HepG2 (cell line): ENCODE data around the gene SERPINB10. TPM values are rescaled to one million over a fixed set of nuclear protein-coding genes. Genes with fewer than 3 reads are reported as not detected.

Source experiments
- ATAC-seq: fragments of 200-7000 bp; cut with Tn5 transposase; 3 replicates; pipeline ENCODE4 v1.9.1; 2020; ENCODE audit warnings: mild to moderate bottlenecking, moderate library complexity
- BruUV-seq: library from RNA; stranded (reverse); fragments of 400-500 nt; replicated peaks from 2 replicates; lab custom pipeline; 2021; lab: Mats Ljungman, UMichigan
- CTCF ChIA-PET: fragments of 300-600 bp; formaldehyde crosslinking; extraction: SDS; loops from one replicate; lab custom pipeline; 2021; ENCODE audit warnings: low total read pairs, inconsistent platforms, low intra/inter-chr PET ratio; lab: Yijun Ruan, JAX
- POLR2A ChIA-PET: fragments of 350-600 bp; sonication (Branson Sonifier 250); formaldehyde crosslinking; loops from one replicate; lab custom pipeline; 2020; ENCODE audit warnings: antibody characterized with exemption, inconsistent platforms; lab: Yijun Ruan, JAX
- DNase-seq: peaks from one replicate; pipeline ENCODE4 v3.0.0-alpha.2; 2015; ENCODE audit warnings: low spot score
- FAIRE-seq: peaks from 3 replicates; lab custom pipeline; 2011; peaks lifted over from hg19 to GRCh38; lab: Jason Lieb, UNC
- H2AFZ ChIP-seq: one replicate; pipeline ENCODE4 v1.6.1; 2011; ENCODE audit warnings: low read length, inconsistent platforms
- H3K27ac ChIP-seq: fragments of 300-600 bp; 3 replicates; pipeline ENCODE4 v1.8.0; 2011; ENCODE audit warnings: mixed run types, mild to moderate bottlenecking, mixed read lengths, low read length, inconsistent platforms; ENCODE audit not compliant: insufficient read depth; ENCODE audit errors: extremely low read length
- H3K27me3 ChIP-seq, 2 experiments: fragments of 200-600 bp in 1 of 2; 2 replicates in 1 of 2; 3 replicates in 1 of 2; pipeline versions ENCODE4 v1.6.0 to v1.8.0; 2011; ENCODE audit warnings: low read length in 2 of 2, mild to moderate bottlenecking in 2 of 2, moderate library complexity in 2 of 2, inconsistent platforms in 1 of 2; ENCODE audit not compliant: insufficient read depth in 2 of 2, control insufficient read depth in 1 of 2
- H3K36me3 ChIP-seq, 2 experiments: fragments of 200-600 bp in 1 of 2; replicated peaks in 1 of 2; 2 replicates in 1 of 2; 3 replicates in 1 of 2; pipeline versions ENCODE4 v1.5.1 to v1.8.0; 2011; ENCODE audit warnings: low read length in 2 of 2, inconsistent platforms in 1 of 2; ENCODE audit not compliant: insufficient read depth in 2 of 2, control insufficient read depth in 1 of 2
- H3K4me1 ChIP-seq: 2 replicates; pipeline ENCODE4 v1.5.1; 2012; ENCODE audit warnings: low read length, inconsistent platforms; ENCODE audit not compliant: insufficient read depth
- H3K4me2 ChIP-seq: 2 replicates; pipeline ENCODE4 v1.6.0; 2011; ENCODE audit warnings: low read depth, low read length, inconsistent platforms
- H3K4me3 ChIP-seq, 3 experiments: fragments of 200-600 bp in 1 of 3; sonication (generic), shearing (Covaris generic) in 1 of 3; replicated peaks in 1 of 3; 2 replicates each; pipeline ENCODE4 v1.5.1; 2011 to 2016; ENCODE audit warnings: low read length in 3 of 3, inconsistent platforms in 2 of 3, low read depth in 2 of 3, mild to moderate bottlenecking in 2 of 3, control low read depth in 1 of 3, mixed read lengths in 1 of 3; ENCODE audit not compliant: insufficient read depth in 1 of 3
- H3K79me2 ChIP-seq: one replicate; pipeline ENCODE4 v1.6.1; 2011; ENCODE audit warnings: low read length, inconsistent platforms; ENCODE audit not compliant: insufficient read depth
- H3K9ac ChIP-seq: 2 replicates; pipeline ENCODE4 v1.6.0; 2011; ENCODE audit warnings: mild to moderate bottlenecking, low read depth, low read length, inconsistent platforms; ENCODE audit not compliant: insufficient read depth
- H3K9me3 ChIP-seq: 2 replicates; pipeline ENCODE4 v1.5.1; 2012; ENCODE audit warnings: mild to moderate bottlenecking, low read length
- H4K20me1 ChIP-seq: 2 replicates; pipeline ENCODE4 v1.6.0; 2011; ENCODE audit warnings: inconsistent platforms, mild to moderate bottlenecking, low read length, moderate library complexity; ENCODE audit not compliant: insufficient read depth
- FOSL1 ChIP-seq: sonication (generic); formaldehyde crosslinking; IDR thresholded peaks from 2 replicates; pipeline ENCODE4 v1.9.0; 2021; ENCODE audit warnings: missing genetic modification reagents, borderline replicate concordance
- KDM1A ChIP-seq: IDR thresholded peaks from 2 replicates; pipeline ENCODE4 v1.6.1; 2016; ENCODE audit warnings: missing compliant biosample characterization
- NFKBIZ ChIP-seq: IDR thresholded peaks from 2 replicates; pipeline ENCODE4 v1.6.1; 2018; ENCODE audit warnings: missing genetic modification reagents, missing compliant biosample characterization
- NFYC ChIP-seq: IDR thresholded peaks from 2 replicates; pipeline ENCODE4 v1.6.1; 2016; ENCODE audit warnings: missing genetic modification reagents, missing compliant biosample characterization
- PCBP1 ChIP-seq: fragments of 200-400 bp; formaldehyde crosslinking; IDR thresholded peaks from 2 replicates; pipeline ENCODE4 v1.6.1; 2017; ENCODE audit warnings: mild to moderate bottlenecking, low read depth, low read length, borderline replicate concordance
- TGIF2 ChIP-seq: IDR thresholded peaks from 2 replicates; pipeline ENCODE4 v1.6.1; 2016; ENCODE audit warnings: control low read depth, missing compliant biosample characterization
- ZNF780A ChIP-seq: sonication (generic); formaldehyde crosslinking; IDR thresholded peaks from 2 replicates; pipeline ENCODE4 v1.8.0; 2022; ENCODE audit warnings: mild to moderate bottlenecking, missing genetic modification reagents, moderate library complexity
- ZSCAN31 ChIP-seq: sonication (generic); formaldehyde crosslinking; IDR thresholded peaks from 2 replicates; pipeline ENCODE4 v1.5.0; 2020; ENCODE audit warnings: low read depth, mild to moderate bottlenecking, missing genetic modification reagents
- WGBS: methylation state at CpG from one replicate; pipeline ENCODE4 v1.1.6; 2017; ENCODE audit warnings: low lambda C conversion rate; 5-methylcytosine and 5-hydroxymethylcytosine counted together
- in situ Hi-C: cut with HindIII; loops from 2 replicates; pipeline ENCODE4 v1.10.0; 2017; ENCODE audit warnings: low pct_unique_long_range_greater_than_20kb; ENCODE audit not compliant: extremely low pct_ligation_motif_present
- intact Hi-C: fragments of 100-400 bp; cut with micrococcal nuclease; formaldehyde crosslinking; loops from one replicate; pipeline ENCODE4 v1.10.0; 2022; ENCODE audit not compliant: unreplicated experiment
- polyA plus RNA-seq, 8 experiments: library from polyadenylated mRNA; depleted of rRNA in 3 of 8; stranded (reverse) in 7 of 8; unstranded in 1 of 8; fragments of >200 nt; fragmentation: Illumina TruSeq in 4 of 8; extraction: Trizol in 4 of 8; gene quantifications; 2 replicates each; pipeline versions ENCODE4 v1.2.1 to v1.2.3, GENCODE V29; 2011 to 2016; ENCODE audit warnings: low read depth in 4 of 8, missing spikeins in 1 of 8, mixed read lengths in 1 of 8; ENCODE audit not compliant: insufficient read depth in 1 of 8
- total RNA-seq, 5 experiments: library from RNA; depleted of rRNA; stranded (reverse); fragments of >200 nt; fragmentation: Illumina TruSeq; extraction: Trizol; gene quantifications; 2 replicates each; pipeline ENCODE4 v1.2.3, GENCODE V29; 2016; ENCODE audit warnings: low read depth in 1 of 5
- TF ChIP-seq, protein P1 (sequence below): sonication (generic); formaldehyde crosslinking; IDR thresholded peaks from 2 replicates; pipeline ENCODE4 v1.4.0; 2020; ENCODE audit warnings: missing genetic modification reagents
- TF ChIP-seq, protein P2 (sequence below): IDR thresholded peaks from 2 replicates; pipeline ENCODE4 v1.6.1; 2016; ENCODE audit warnings: mild to moderate bottlenecking
- TF ChIP-seq, protein P3 (sequence below): sonication (generic); formaldehyde crosslinking; IDR thresholded peaks from 2 replicates; pipeline ENCODE4 v1.5.0; 2020; ENCODE audit warnings: missing genetic modification reagents

Gene SERPINB10
- total and polyA plus RNA-seq, 2 of the 13 experiments (the other 11 are each of a cell fraction or from before 2014, with no cell fraction given): not detected

DNA sequence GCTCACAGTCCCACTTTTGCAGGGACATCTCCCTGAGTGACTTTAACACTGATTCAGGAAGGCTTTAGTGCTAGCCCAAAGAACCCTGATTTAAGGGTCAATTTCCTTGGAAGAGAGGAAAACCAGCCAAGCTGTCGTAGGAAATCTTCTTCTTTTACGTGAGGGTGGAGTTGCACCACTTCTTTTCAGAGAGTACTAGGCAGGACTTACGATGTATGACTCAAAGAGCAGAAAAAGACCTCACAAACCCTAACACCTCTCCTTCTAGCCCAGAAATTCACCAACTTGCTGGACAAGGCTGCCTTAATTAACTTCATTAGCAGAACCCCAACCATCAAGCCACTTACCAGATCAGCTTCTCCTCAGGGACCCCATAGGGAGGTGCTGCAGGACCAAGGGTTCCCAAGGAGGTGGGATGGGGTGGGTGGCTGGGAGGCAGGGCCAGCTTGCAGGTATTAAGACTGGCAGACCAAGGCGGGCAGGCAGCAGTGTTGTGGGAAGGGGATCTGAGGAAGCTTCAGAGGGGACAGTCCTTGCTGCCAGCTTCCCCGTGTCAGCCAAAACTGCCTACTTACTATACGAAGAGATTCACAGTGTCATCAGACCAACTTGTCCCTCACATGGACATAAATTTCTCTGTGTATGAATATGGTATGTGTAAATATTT lies 13.5 kb upstream of the SERPINB10 start (continued):
- TF ChIP-seq PCBP1: no peak

DNA sequence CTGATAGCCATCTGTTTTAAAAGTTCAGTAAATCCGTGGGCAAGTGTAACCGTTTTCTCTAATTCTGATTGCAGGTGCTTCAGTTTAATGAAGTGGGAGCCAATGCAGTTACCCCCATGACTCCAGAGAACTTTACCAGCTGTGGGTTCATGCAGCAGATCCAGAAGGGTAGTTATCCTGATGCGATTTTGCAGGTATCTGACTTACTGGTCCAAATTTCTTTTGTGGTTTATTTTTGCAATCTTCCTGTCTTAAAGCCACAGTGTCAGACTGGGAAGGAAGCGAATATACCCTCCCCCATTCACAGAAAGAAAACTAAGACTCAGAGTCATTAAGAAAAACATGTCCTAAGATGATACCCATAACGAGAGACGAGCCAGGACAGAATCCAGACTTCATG lies 12.6 kb upstream of the SERPINB10 start:
- POLR2A ChIA-PET: no interaction called here
- no peak overlapping the region for H2AFZ ChIP-seq
- in situ Hi-C loops (loop anchor here (10.0 kb wide), 1 partner anchor 80 kb away; the partner anchor contains the start of gene SERPINB8), intact Hi-C loops (no loop called here)
- WGBS: 1% methylated on average over 6 of the region's 6 CpGs
- FAIRE-seq: no peak
- no peak overlapping the region for H3K27ac ChIP-seq
- CTCF ChIA-PET: no interaction called here
- H3K4me1 ChIP-seq: no peaks in the 10 kb centered on the region
- H3K9me3 ChIP-seq: no peaks in the 10 kb centered on the region
- 0 out of 5 replicates have a peak, but pooled peaks cover 0 to 3% of the 10 kb centered on the region in 2 experiments for H3K27me3 ChIP-seq
- no peaks in the 10 kb centered on the region for H3K36me3 ChIP-seq
- no peak overlapping the region for H3K4me3 ChIP-seq
- no peak overlapping the region for H3K9ac ChIP-seq
- H4K20me1 ChIP-seq: no peaks in the 10 kb centered on the region
- H3K79me2 ChIP-seq: no peaks in the 10 kb centered on the region
- no peak for ATAC-seq
- DNase-seq: no peak
- no TSS peak for BruUV-seq
- no peak overlapping the region for H3K4me2 ChIP-seq
- TF ChIP-seq NFKBIZ (CRISPR knock-in tag) (no peak), ZNF780A (CRISPR knock-in tag) (no peak), TGIF2 (CRISPR knock-in tag) (no peak), ZSCAN31 (CRISPR knock-in tag) (no peak), KDM1A (CRISPR knock-in tag) (no peak), FOSL1 (CRISPR knock-in tag) (no peak), NFYC (CRISPR knock-in tag) (no peak)
- TF ChIP-seq, protein P1, sequence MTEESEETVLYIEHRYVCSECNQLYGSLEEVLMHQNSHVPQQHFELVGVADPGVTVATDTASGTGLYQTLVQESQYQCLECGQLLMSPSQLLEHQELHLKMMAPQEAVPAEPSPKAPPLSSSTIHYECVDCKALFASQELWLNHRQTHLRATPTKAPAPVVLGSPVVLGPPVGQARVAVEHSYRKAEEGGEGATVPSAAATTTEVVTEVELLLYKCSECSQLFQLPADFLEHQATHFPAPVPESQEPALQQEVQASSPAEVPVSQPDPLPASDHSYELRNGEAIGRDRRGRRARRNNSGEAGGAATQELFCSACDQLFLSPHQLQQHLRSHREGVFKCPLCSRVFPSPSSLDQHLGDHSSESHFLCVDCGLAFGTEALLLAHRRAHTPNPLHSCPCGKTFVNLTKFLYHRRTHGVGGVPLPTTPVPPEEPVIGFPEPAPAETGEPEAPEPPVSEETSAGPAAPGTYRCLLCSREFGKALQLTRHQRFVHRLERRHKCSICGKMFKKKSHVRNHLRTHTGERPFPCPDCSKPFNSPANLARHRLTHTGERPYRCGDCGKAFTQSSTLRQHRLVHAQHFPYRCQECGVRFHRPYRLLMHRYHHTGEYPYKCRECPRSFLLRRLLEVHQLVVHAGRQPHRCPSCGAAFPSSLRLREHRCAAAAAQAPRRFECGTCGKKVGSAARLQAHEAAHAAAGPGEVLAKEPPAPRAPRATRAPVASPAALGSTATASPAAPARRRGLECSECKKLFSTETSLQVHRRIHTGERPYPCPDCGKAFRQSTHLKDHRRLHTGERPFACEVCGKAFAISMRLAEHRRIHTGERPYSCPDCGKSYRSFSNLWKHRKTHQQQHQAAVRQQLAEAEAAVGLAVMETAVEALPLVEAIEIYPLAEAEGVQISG (CRISPR knock-in tag): no peak
- TF ChIP-seq, protein P2, sequence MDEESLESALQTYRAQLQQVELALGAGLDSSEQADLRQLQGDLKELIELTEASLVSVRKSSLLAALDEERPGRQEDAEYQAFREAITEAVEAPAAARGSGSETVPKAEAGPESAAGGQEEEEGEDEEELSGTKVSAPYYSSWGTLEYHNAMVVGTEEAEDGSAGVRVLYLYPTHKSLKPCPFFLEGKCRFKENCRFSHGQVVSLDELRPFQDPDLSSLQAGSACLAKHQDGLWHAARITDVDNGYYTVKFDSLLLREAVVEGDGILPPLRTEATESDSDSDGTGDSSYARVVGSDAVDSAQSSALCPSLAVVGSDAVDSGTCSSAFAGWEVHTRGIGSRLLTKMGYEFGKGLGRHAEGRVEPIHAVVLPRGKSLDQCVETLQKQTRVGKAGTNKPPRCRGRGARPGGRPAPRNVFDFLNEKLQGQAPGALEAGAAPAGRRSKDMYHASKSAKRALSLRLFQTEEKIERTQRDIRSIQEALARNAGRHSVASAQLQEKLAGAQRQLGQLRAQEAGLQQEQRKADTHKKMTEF (CRISPR knock-in tag): no peak
- TF ChIP-seq, protein P3, sequence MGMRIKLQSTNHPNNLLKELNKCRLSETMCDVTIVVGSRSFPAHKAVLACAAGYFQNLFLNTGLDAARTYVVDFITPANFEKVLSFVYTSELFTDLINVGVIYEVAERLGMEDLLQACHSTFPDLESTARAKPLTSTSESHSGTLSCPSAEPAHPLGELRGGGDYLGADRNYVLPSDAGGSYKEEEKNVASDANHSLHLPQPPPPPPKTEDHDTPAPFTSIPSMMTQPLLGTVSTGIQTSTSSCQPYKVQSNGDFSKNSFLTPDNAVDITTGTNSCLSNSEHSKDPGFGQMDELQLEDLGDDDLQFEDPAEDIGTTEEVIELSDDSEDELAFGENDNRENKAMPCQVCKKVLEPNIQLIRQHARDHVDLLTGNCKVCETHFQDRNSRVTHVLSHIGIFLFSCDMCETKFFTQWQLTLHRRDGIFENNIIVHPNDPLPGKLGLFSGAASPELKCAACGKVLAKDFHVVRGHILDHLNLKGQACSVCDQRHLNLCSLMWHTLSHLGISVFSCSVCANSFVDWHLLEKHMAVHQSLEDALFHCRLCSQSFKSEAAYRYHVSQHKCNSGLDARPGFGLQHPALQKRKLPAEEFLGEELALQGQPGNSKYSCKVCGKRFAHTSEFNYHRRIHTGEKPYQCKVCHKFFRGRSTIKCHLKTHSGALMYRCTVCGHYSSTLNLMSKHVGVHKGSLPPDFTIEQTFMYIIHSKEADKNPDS (CRISPR knock-in tag): no peak
